Measurements from ENCODE around the gene KBTBD6.
"Not testable (repeated sequence)": the region's sequence is repeated elsewhere in the genome, so short reads cannot be mapped to it uniquely, and the experiment has no call there.

Gene KBTBD6, protein sequence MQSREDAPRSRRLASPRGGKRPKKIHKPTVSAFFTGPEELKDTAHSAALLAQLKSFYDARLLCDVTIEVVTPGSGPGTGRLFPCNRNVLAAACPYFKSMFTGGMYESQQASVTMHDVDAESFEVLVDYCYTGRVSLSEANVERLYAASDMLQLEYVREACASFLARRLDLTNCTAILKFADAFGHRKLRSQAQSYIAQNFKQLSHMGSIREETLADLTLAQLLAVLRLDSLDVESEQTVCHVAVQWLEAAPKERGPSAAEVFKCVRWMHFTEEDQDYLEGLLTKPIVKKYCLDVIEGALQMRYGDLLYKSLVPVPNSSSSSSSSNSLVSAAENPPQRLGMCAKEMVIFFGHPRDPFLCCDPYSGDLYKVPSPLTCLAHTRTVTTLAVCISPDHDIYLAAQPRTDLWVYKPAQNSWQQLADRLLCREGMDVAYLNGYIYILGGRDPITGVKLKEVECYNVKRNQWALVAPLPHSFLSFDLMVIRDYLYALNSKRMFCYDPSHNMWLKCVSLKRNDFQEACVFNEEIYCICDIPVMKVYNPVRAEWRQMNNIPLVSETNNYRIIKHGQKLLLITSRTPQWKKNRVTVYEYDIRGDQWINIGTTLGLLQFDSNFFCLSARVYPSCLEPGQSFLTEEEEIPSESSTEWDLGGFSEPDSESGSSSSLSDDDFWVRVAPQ

DNA sequence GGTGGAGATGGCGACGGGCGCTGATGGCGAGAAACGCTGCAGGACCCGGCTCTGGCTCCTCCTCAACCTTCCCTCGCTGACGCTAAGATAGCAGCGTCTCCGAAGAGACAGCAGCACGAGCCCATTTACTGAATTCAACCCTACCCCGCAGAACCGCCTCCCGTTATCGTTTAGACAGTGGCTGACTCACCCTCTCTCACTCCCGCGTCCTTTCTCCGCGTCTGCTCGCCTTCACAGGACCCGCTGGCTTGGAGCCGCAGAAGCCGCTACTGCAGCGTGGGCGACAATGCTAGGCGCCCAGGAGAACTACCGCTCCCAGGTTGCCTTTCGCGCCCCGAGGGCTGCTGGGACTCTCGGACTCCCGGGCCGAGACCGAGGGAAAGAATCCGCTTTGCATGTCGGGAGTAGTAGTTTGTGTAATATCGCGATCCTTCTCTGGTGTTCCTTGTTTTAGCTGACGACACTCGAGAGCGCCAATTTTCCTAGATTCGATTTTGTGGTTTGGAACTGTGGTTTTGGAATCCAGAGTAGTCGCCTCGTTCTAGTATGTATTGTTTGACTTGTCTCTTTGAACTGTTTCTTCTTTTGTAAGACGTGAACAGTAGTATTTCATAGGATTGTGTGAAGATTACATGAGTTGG lies at the start of gene KBTBD6:
Gene KBTBD6 (minus strand): TSS at position 291 of the 641 bp plus-strand sequence. CDS start 291 bp downstream, outside the sequence.
- peak; percentile 75 to 84 for DNase-seq (ENCODE audit: low read depth in 2 of 2, low spot score in 1 of 2)

DNA sequence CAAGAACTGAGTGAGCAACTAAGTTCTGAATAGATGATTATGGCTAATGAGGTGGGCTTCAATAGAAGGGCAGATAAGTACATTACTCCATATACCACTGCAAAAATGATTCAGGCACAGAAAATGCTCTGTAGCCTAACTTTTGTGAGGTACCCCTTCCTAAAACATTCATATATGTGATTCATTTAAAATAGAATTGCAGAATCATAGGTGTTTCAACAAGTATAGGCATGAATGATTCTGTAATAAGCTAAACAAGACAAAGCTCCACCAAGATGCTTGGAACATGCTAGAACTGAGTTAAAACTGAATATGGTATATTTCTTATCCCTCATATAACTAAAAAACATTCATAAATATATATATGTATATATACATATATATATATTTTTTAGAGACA lies 49.6 kb upstream of the KBTBD6 start:
- no peak for DNase-seq (ENCODE audit: low read depth in 2 of 2, low spot score in 1 of 2)

DNA sequence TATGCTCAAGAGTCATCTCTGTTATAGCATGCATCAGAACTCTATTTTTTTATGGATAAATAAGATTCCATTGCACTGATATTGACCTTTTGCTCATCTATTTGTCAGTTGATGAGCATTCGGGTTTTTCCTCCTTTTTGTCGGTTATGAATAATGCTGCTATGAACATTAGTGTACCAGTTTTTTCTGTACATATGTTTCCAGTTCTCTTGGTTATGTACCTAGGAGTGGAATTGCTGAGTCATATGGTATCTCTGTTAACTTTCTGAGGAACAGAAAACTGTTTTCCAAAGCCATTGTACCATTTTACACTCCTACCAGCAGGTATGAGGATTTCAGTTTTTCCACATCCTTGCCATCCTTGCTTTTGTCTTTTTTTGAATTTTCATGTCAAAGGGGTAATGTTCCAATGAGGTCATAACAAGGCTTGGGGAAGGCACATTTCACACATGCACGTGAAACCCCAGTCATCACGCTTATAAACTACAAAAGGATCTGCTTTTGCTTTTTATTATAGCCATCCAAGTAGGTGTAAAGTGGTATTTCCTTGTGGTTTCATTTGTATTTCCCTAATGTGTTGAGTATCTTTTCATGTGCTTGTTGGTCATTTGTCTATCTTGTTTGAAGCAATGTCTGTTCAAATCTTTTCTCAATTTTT lies 47.1 kb upstream of the KBTBD6 start:
- DNase-seq (ENCODE audit: low read depth in 2 of 2, low spot score in 1 of 2), result no peak

DNA sequence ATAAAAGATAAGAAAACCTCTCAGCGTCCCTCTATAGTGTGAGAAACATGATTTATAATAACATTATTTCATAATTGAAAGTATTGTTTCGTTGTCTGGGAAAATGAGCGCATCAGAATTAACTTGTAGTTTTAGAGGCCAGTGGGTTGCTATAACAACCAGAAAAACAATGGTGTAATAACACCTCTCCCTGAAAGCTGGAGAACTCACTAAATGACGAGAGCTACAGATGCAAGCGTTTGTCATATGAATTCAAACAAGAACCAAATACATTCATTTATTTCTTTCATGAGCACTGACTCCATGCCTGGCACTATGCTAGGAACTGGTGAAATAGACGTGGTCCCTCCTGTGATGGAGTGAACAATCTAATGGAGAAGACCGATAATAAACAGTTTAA lies 45.4 kb upstream of the KBTBD6 start:
- no peak for DNase-seq (ENCODE audit: low read depth in 2 of 2, low spot score in 1 of 2)

DNA sequence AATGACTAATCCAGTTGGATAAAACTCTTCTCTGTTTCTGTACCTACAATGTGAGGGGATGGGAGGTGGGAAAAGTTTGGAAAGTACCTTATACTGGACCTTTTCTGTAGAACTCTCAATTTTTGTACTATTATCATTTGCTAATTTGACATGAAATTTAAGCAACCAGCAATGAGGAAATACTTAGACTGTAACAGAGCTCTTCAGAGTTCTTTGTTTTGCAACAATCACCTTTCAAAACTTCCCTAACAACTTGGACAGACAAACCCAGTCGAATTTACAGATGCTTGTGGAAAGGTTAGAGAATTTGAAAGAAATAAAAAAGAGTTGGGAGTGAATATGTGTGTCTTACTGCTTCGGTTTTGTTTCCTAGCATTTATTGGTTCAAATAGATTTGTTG lies 45.0 kb upstream of the KBTBD6 start:
- DNase-seq (ENCODE audit: low read depth in 2 of 2, low spot score in 1 of 2), result no peak

DNA sequence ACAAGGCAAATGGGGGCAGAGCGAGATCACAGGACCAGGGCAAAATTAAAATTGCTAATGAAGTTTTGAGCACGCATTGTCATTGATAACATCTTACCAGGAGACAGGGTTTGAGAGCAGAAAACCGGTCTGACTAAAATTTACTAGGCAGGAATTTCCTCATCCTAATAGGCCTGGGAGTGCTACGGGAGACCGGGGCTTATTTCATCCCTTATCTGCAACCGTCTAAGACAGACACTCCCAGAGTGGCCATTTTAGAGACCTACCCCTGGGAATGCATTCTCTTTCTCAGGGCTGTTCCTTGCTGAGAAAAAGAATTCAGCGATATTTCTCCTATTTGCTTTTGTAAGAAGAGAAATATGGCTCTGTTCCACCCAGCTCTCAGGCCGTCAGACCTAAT lies 43.0 kb upstream of the KBTBD6 start:
- not testable (repeated sequence) for DNase-seq (ENCODE audit: low read depth in 2 of 2, low spot score in 1 of 2)

DNA sequence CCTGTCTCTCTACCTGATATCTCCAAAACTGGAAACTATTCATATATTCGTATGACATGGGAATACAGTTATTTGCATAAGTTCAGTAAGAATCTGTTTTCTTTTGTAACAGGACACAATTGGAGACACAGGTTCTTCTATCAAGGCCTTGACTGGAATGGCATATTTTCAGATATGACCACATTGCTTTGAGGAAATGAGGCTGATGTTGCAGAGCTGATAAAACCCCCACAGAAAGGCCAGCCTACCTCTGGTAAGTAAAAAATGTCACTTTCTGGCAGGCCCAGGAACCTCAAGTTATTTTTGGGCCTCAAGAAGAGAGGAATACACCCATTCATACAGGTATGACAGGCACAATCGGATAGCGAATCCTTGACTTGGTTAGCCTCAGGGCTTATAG lies 29.5 kb upstream of the KBTBD6 start:
- DNase-seq (ENCODE audit: low read depth in 2 of 2, low spot score in 1 of 2), result no peak

DNA sequence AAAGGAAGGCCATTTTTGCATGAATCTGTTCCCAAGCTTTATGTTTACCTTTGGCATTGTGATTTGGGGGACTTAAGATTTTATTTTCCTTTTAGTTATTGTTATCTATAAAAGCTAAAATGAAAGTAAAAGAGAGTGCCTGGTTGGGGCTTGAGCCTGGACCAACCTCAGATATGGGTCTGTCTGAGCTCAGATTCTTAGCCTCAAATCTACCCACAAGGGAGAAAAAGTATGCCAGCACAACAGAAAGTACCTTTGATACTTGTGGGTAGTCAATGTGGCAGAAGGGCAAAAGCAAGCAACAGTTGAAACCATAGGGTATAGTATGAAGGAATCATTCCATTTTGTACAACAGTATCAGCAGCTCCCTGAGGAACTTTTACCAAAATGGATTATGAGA lies 26.6 kb upstream of the KBTBD6 start:
- DNase-seq (ENCODE audit: low read depth in 2 of 2, low spot score in 1 of 2), result no peak

DNA sequence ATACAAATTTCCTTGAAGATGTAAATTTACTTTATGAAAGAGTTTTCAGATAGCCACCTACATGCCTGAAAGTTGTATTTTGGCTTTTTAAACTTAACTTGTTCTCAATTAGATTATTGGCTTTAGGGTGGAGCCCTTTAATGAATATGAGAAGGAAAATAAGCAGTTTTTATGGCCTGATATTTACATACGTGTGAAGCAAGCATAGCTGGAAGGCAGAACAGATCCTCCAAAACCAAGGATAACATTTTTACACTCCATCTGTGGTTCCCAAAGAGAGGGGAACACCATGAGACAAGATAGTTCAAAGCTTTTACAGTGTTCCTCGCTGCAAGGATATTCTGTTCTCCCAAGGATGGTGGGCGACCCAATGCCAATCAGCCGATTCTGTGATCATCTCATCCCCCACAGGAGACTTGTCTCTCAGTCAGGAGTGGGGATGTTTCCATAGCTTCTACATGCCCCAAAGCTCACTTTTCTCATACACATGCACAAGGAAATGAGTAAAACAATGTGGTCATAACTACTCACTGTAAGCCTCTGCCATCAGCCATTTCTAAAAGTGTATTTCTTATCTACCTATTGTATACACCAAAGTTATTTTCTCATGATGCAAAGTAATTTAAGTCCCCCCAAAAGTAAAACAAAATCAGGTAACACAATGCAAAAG lies 24.6 kb upstream of the KBTBD6 start:
- no peak for DNase-seq (ENCODE audit: low read depth in 2 of 2, low spot score in 1 of 2)

DNA sequence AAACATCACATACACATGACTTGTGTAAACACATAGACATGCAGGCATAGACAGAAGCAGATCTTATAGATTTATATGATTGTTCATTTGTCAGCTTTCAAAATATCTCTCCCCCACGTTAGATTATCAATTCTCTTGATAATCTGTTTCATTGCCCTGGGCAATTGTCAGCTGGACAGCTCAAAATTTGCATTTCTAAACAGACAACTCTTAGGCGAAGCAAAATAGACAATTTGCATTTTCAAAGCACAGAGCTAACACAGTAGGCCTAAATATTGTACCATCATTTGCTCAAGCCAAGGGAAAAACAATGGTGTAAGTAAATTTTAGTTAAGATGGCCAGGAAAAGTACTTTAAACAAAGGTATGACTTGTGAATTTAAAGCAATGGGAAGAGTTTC lies 24.0 kb upstream of the KBTBD6 start:
- no peak for DNase-seq (ENCODE audit: low read depth in 2 of 2, low spot score in 1 of 2)

DNA sequence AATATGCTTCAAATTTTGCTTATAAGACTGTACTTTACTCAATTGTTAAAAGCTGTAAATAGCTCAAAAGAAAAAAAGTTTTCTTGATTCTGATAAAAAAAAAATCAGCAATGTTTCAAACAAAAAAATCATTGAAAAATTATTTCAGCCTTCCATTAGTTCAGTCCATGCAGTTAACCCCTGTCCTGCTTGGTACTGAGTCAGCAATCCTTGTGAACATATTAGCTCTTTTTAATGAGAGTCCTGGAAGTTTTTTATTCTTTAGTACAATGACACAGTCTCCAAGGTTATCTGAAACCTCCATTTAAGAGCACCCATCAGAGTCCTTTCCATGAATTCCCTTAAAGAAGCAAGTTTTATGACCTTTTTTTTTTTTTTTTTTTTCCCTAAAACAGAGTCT lies 21.4 kb upstream of the KBTBD6 start:
- DNase-seq (ENCODE audit: low read depth in 2 of 2, low spot score in 1 of 2), result no peak

DNA sequence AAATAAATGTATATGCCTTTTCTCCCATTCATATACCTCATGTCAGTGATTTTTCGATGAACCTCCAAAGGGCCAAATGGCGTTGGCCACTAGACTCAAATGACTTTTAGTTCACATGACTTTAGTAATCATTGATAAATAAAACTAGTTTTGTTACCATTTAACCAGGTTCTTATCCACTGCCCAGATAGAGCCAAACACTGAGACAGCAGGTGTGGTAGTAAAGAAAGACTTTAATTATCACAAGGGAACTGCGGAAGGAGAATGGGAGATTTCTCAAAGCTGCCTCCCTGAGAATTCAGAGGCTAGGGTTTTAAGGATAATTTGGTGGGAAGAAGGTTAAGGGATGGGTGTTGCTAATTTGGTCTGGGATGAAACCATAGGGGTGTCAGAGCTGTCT lies 19.4 kb upstream of the KBTBD6 start:
- no peak for DNase-seq (ENCODE audit: low read depth in 2 of 2, low spot score in 1 of 2)

DNA sequence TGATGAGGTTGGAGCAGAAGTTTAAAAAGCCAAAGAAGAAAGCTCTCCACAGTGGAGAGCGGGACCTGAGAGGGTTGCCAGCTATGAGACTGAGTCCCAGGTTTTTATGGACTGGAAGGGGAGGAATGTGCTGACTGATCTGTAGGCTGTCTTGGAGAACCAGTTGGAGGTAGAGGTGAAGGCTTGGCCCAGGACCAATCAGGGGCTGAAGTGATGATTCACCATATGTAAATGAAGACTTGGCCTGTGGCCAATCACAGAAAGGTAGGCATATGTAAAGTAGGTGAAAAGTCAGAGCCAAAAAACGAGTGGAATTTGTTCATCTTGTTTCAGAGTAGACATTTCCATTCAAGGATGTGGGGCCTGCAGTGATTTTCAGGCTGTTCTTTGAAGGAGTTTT lies 17.5 kb upstream of the KBTBD6 start:
- DNase-seq (ENCODE audit: low read depth in 2 of 2, low spot score in 1 of 2), result no peak

DNA sequence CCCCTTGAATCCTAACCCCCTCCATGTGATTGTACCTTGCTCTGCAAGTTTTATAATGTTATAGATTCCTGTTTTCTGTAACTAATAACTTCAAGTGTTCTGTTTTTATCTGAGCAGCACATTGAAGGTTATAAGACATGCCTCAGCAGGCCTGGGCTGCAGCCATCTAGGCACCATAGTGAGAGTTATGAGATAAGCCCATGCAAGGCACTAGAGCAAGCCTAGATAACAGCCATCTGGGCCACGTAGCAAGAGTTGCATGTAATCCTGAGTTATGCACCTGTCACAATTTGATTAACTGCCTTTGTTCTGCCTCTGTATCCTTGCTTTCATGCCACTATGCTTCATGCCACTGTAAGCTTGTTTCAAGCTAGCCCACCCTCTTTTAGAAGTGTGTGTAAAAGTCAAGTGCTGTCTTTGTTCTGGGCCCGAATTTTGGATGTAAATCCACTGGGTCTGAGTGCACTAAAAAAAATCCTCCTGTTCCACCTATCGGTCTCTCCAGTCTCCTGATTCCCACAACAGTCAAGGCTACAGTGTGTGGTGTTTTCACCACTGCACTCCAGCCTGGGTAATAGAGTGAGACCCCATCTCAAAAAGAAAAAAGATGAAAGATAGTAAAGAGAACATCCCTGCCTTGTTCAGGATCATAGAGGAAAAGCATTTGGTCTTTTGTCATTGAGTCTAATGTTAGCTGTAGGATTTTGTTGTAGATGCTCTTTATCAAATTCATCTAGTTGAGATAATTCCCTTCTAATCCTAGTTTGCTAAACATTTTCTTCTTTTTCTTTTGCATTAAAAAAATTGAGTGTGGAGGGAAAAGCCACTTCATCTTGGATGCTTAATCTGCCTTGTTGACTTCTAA lies 16.0 kb upstream of the KBTBD6 start:
- no peak for DNase-seq (ENCODE audit: low read depth in 2 of 2, low spot score in 1 of 2)

DNA sequence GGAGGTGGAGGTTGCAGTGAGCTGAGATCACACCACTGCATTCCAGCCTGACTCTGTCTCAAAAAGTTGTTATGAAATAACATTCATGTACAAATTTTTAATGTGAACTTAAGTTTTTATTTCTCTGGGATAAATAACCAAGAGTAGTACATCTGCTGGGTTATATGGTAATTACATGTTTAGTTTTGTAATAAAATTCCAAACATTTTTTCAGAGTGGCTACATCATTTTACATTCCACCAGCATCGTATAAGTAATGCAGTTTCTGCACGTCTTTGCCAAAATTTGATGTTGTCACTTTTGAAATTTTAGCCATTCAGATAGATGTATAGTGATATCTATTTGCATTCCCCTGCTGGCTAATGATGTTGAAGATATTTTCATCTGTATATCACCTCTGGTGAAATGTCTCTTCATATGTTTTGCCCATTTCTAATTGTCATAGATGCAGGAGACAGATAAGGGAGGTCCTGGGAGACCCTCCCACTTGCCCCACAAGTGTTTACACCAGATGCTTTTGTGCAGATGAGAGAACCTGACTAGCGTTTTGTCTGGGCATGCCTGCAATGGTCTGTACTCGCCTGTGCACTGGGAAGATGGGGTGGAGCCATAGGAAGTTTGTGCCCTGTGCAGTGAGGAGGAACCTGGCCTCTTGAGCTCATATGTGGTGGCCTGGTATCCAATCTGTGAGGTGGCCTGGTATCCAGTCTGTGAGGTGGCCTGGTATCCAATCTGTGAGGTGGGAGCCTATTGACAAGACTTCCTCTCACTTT lies 12.7 kb upstream of the KBTBD6 start:
- DNase-seq (ENCODE audit: low read depth in 2 of 2, low spot score in 1 of 2), result no peak

DNA sequence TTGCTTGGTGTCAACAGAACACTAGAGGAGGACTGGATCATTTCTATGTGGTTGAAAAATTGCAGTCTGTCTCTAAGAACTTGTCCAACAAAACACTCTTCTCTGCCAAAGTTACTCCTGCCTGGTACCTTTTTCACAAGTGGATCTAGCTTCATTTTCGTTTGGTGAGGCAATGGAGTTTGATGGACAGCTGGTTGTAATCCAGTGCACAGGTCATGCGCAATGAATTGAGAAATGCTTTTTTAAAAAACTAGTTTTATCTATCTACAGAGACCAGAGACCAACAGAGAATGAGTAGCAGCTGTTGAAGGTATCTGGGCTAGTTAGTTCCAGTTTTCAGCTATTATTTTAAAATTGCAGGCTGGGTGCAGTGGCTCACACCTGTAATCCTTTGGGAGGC lies 12.0 kb upstream of the KBTBD6 start:
- DNase-seq (ENCODE audit: low read depth in 2 of 2, low spot score in 1 of 2), result no peak

DNA sequence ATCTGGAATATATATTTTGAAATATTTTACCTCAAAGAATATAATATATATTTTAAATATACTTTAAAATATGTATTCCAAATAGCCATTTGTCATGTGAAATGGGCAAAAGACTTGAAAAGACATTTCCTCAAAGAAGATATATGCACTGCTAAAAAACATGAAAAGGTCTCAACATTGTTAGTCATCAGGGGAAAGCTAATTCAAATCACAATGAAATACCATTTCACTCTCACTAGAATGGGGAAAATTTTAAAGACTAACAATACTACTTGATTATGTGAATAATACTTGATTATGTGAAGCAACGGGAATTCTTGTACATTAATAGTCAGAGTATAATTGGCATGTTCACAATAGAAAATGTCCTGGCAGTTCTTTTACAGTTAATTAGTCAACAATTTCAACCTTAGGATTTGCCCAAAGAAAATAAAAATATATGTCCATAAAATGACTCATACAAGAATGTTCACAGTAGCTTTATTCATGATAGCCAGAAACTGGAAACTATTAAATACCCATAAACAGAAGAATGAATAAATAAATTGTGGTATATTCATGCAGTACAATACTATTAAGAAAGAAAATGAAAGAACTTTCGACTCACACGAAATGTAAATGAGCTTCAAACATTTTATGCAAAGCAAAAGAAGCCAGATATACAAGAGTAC lies 6.8 kb upstream of the KBTBD6 start:
- no peak for DNase-seq (ENCODE audit: low read depth in 2 of 2, low spot score in 1 of 2)

DNA sequence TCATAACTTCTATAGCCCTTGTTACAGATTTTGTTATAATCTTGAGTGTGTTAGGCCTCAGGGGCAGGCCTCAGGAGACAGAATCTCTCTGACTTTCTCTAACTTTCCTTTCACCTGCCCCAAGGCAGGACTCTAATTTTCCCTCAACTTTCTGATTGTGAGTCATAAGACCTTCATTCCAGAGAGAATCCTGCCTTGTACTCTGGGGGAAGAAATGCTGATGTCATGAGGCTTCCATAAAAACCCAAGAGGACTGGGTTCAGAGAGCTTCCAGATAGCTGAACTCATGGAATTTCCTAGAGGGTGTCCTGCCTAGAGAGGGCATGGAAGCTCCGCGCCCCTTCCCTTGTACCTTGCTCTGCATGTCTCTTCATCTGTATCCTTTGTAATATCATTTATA lies 5.3 kb upstream of the KBTBD6 start:
- no peak for DNase-seq (ENCODE audit: low read depth in 2 of 2, low spot score in 1 of 2)

DNA sequence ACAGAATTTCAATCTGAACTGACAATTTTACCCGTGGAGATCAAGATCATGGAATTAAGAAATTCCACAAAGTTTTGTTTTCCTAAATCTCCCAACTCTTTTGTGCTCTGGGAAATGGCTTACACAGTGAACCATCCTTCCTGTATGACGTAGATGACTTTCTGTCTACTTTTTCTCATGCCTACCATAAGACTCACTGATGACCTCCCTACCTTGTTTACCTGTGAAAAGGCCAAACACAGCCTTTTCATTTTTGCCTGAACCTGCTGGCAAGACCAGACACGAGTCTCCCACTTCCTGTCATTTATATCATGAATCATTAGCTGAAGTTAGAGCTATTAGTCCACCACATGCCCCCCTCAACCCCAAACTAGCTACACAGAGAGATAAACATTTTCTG lies 4.6 kb upstream of the KBTBD6 start:
- DNase-seq (ENCODE audit: low read depth in 2 of 2, low spot score in 1 of 2), result no peak

Measured in stimulated activated CD8-positive, alpha-beta memory T cell treated with anti-CD3 and anti-CD28 coated beads, Interleukin-4, amount 100 ng/mL, for 1 hour (primary cell).